Measurements from ENCODE around the gene NT5DC1. TPM values are rescaled to one million over a fixed set of nuclear protein-coding genes. Genes with fewer than 3 reads are reported as not detected.

The NT5DC1 gene
- total and polyA plus RNA-seq, 9 donors: 8.2 to 25.0 (median 19.4) TPM

DNA sequence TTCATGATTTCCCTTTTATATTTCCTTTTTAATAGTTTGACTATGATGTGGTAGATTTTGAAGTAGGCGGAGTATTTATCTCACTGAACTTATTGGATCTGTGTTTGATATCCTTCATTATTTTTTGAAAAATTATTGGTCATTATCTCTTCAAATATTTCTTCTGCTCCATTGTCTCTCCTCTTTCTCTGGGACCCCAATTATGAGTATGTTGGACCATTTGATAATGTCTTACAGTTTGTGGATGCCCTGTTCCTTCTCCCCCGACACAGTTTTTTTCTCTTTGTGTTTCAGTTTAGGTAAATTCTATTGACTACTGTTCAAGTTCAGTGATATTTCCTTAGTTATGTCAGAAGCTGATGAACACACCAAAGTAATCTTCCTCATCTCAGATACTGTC is 74.7 kb downstream of the NT5DC1 start:
- no peak overlapping the region for H3K4me3 ChIP-seq (ENCODE audit: low read length)
- WGBS (ENCODE audit: insufficient coverage): no CpG with 5 or more reads among the region's 2 CpGs
- H3K36me3 ChIP-seq (ENCODE audit: control insufficient read depth, insufficient read depth, low read length): peaks cover 2% of the 10 kb centered on the region
- no peak for DNase-seq
- no peaks in the 10 kb centered on the region for H3K4me1 ChIP-seq (ENCODE audit: control insufficient read depth, insufficient read depth, low read length)
- H3K27me3 ChIP-seq (ENCODE audit: control insufficient read depth, insufficient read depth, low read length): no peaks in the 10 kb centered on the region
- H3K9me3 ChIP-seq (replicated peaks; ENCODE audit: control insufficient read depth, low read depth, low read length): peaks cover 10% of the 10 kb centered on the region
- H3K27ac ChIP-seq (ENCODE audit: low read length): no peak overlapping the region

DNA sequence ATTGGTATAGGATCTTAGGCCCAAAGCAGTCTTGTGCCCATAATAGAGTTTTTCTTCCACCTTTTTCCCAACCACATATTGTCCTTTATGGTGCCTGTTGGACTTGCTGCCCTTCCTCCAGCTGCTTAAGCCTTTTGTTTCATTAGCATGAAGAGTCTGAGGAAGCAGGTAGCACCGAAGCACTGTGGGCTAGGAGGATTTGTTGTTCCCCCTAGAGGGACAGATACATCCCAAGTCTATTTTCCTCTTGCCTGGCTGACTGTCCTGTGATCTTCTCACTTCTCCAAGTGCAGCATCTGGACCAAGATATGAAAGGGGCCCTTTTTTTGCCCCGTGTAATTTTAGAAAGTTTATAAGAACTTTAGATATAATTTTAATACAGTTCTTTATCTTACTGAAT is 75.9 kb downstream of the NT5DC1 start:
- no peak overlapping the region for H3K27ac ChIP-seq (ENCODE audit: low read length)
- no CpG with 5 or more reads among the region's 2 CpGs for WGBS (ENCODE audit: insufficient coverage)
- H3K9me3 ChIP-seq (replicated peaks; ENCODE audit: control insufficient read depth, low read depth, low read length): peaks cover 10% of the 10 kb centered on the region
- no peaks in the 10 kb centered on the region for H3K27me3 ChIP-seq (ENCODE audit: control insufficient read depth, insufficient read depth, low read length)
- H3K4me3 ChIP-seq (ENCODE audit: low read length): no peak overlapping the region
- no peak for DNase-seq
- H3K4me1 ChIP-seq (ENCODE audit: control insufficient read depth, insufficient read depth, low read length): no peaks in the 10 kb centered on the region
- peaks cover 2% of the 10 kb centered on the region for H3K36me3 ChIP-seq (ENCODE audit: control insufficient read depth, insufficient read depth, low read length)

GRCh38 chr6:116180375-116180774 is 79.7 kb downstream of the NT5DC1 start:
- no peak overlapping the region for H3K4me3 ChIP-seq (ENCODE audit: low read length)
- no peaks in the 10 kb centered on the region for H3K4me1 ChIP-seq (ENCODE audit: control insufficient read depth, insufficient read depth, low read length)

DNA sequence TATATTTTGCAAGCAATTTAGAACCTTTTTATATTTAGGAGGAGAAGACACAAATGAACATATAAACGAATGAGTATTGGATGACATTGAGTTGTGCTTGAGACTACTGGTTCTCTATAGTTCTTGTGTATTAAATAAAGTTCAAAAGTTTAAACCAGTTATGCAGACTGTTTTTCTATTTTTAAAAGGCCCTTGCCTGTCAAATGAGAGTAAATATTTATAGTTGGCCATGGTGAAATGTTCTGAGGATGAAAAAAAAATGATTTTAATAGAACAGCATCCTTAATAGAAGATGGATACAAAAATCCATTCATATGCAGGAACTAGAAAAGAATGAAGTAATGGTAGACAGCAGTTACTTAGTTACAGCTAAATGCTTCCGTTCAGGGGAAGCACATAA is 88.8 kb downstream of the NT5DC1 start:
- no peak overlapping the region for H3K27ac ChIP-seq (ENCODE audit: low read length)
- no peak for DNase-seq
- WGBS (ENCODE audit: insufficient coverage): no CpG with 5 or more reads among the region's 2 CpGs

More at GRCh38 chr6:116180375-116180774, 79.7 kb downstream of the NT5DC1 start:
- Histone ChIP-seq H3K36me3 (ENCODE audit: control insufficient read depth, insufficient read depth, low read length) (peaks cover 2% of the 10 kb centered on the region), H3K9me3 (replicated peaks; ENCODE audit: control insufficient read depth, low read depth, low read length) (peaks cover 6% of the 10 kb centered on the region), H3K27me3 (ENCODE audit: control insufficient read depth, insufficient read depth, low read length) (no peaks in the 10 kb centered on the region), H3K27ac (ENCODE audit: low read length) (no peak overlapping the region)
- DNase-seq: no peak

DNA sequence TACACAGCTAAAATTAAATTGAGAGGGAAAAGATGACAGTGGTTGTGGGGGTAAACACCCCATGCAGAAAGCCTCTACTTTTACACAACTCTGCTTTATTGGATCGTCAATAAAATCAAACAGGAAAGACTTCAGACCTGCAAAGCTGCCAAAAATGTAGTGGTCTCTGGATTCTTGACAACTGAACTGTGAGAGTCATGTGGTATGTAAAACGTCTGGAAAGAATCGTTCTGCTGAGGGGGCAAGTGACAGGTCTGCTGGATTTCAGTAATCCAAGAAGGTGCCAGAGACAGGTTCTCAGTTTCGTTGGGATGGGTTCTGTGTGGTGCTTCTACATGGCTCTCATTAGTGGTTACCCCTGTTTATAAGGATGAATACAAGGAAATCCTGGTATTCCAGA is 89.9 kb downstream of the NT5DC1 start:
- H3K36me3 ChIP-seq (ENCODE audit: control insufficient read depth, insufficient read depth, low read length): no peaks in the 10 kb centered on the region
- H3K9me3 ChIP-seq (replicated peaks; ENCODE audit: control insufficient read depth, low read depth, low read length): no peaks in the 10 kb centered on the region
- no peaks in the 10 kb centered on the region for H3K27me3 ChIP-seq (ENCODE audit: control insufficient read depth, insufficient read depth, low read length)
- H3K4me3 ChIP-seq (ENCODE audit: low read length): no peak overlapping the region
- no peak for DNase-seq
- no peaks in the 10 kb centered on the region for H3K4me1 ChIP-seq (ENCODE audit: control insufficient read depth, insufficient read depth, low read length)
- H3K27ac ChIP-seq (ENCODE audit: low read length): no peak overlapping the region
- WGBS (ENCODE audit: insufficient coverage): 15% methylated on average over 3 of the region's 4 CpGs

More for the DNA sequence above, 88.8 kb downstream of the NT5DC1 start:
- Histone ChIP-seq H3K4me3 (ENCODE audit: low read length) (no peak overlapping the region), H3K36me3 (ENCODE audit: control insufficient read depth, insufficient read depth, low read length) (no peaks in the 10 kb centered on the region), H3K4me1 (ENCODE audit: control insufficient read depth, insufficient read depth, low read length) (no peaks in the 10 kb centered on the region), H3K27me3 (ENCODE audit: control insufficient read depth, insufficient read depth, low read length) (no peaks in the 10 kb centered on the region), H3K9me3 (replicated peaks; ENCODE audit: control insufficient read depth, low read depth, low read length) (no peaks in the 10 kb centered on the region)

DNA sequence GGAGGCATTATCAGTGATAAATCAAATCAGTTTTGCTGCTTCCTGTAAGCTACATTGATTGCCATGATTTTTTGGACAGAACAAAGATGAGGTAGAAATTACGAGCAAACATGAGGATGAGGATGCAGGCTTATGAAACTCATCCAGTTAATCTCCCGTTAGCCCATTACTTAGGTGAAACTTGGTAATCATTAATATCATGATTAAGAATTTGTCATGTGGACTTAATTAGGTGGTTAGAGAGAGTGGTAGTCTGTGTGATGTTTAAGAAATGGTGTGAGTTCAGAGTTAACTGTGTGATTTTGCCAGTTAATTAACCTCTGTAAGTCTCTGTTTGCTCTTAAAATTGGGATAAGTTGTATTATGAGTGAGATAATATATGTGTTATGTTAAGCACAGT is 91.2 kb downstream of the NT5DC1 start:
- Histone ChIP-seq H3K4me1 (ENCODE audit: control insufficient read depth, insufficient read depth, low read length) (no peaks in the 10 kb centered on the region), H3K36me3 (ENCODE audit: control insufficient read depth, insufficient read depth, low read length) (no peaks in the 10 kb centered on the region), H3K4me3 (ENCODE audit: low read length) (no peak overlapping the region), H3K9me3 (replicated peaks; ENCODE audit: control insufficient read depth, low read depth, low read length) (no peaks in the 10 kb centered on the region), H3K27me3 (ENCODE audit: control insufficient read depth, insufficient read depth, low read length) (no peaks in the 10 kb centered on the region), H3K27ac (ENCODE audit: low read length) (no peak overlapping the region)
- no CpG with 5 or more reads among the region's 2 CpGs for WGBS (ENCODE audit: insufficient coverage)
- no peak for DNase-seq

- H3K27me3 ChIP-seq (ENCODE audit: control insufficient read depth, insufficient read depth, low read length): no peaks in the 10 kb centered on the region
- WGBS (ENCODE audit: insufficient coverage): no CpG with 5 or more reads among the region's 3 CpGs
- H3K36me3 ChIP-seq (ENCODE audit: control insufficient read depth, insufficient read depth, low read length): no peaks in the 10 kb centered on the region
- H3K4me1 ChIP-seq (ENCODE audit: control insufficient read depth, insufficient read depth, low read length): no peaks in the 10 kb centered on the region
- H3K9me3 ChIP-seq (replicated peaks; ENCODE audit: control insufficient read depth, low read depth, low read length): no peaks in the 10 kb centered on the region
- H3K27ac ChIP-seq (ENCODE audit: low read length): no peak overlapping the region
- no peak overlapping the region for H3K4me3 ChIP-seq (ENCODE audit: low read length)
- DNase-seq: no peak
Observed at GRCh38 chr6:116192786-116193185, 92.1 kb downstream of the NT5DC1 start.

- no peaks in the 10 kb centered on the region for H3K9me3 ChIP-seq (replicated peaks; ENCODE audit: control insufficient read depth, low read depth, low read length)
- DNase-seq: no peak
- no peak overlapping the region for H3K4me3 ChIP-seq (ENCODE audit: low read length)
- no peaks in the 10 kb centered on the region for H3K27me3 ChIP-seq (ENCODE audit: control insufficient read depth, insufficient read depth, low read length)
- no peaks in the 10 kb centered on the region for H3K36me3 ChIP-seq (ENCODE audit: control insufficient read depth, insufficient read depth, low read length)
- WGBS (ENCODE audit: insufficient coverage): 77% methylated on average over 3 of the region's 3 CpGs
- H3K4me1 ChIP-seq (ENCODE audit: control insufficient read depth, insufficient read depth, low read length): no peaks in the 10 kb centered on the region
- H3K27ac ChIP-seq (ENCODE audit: low read length): no peak overlapping the region
Observed at GRCh38 chr6:116196841-116197240, 96.2 kb downstream of the NT5DC1 start.

DNA sequence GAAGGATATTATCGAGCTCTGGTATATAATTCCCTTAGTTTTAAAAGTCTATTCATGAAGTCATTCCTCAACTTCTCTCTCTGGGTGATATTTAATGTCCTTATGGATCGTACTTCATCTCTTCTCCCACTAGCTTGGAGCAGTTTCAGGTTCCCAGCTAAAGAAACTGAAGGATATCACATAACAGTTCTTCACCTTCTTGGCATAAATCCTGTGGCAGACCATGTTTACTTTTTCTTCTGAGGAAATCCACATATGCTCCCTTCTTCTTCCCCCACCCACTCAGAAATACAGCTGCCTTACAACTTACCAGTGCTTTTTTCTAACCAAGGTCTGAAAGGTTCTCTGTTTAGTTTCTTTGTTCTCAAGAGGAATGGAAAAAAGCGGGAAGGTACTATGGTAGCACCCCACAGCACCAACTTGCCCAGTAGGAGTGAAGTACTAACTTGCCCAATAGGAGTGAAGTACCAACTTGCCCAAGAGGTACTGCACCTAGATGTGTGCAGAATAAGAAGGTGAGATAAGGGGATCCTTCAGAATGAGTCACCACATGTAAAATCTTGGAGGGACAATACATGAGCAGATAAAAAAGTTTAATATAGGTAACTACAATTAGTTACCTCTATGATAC is 100.1 kb downstream of the NT5DC1 start:
- Histone ChIP-seq H3K27me3 (ENCODE audit: control insufficient read depth, insufficient read depth, low read length) (no peaks in the 10 kb centered on the region), H3K9me3 (replicated peaks; ENCODE audit: control insufficient read depth, low read depth, low read length) (no peaks in the 10 kb centered on the region), H3K36me3 (ENCODE audit: control insufficient read depth, insufficient read depth, low read length) (no peaks in the 10 kb centered on the region), H3K27ac (ENCODE audit: low read length) (no peak overlapping the region), H3K4me3 (ENCODE audit: low read length) (no peak overlapping the region), H3K4me1 (ENCODE audit: control insufficient read depth, insufficient read depth, low read length) (no peaks in the 10 kb centered on the region)
- DNase-seq: no peak
- no CpG with 5 or more reads among the region's 3 CpGs for whole genome bisulfite sequencing (ENCODE audit: insufficient coverage)

- no peak overlapping the region for H3K27ac ChIP-seq (ENCODE audit: low read length)
Observed at GRCh38 chr6:116201538-116201937, 100.9 kb downstream of the NT5DC1 start.

DNA sequence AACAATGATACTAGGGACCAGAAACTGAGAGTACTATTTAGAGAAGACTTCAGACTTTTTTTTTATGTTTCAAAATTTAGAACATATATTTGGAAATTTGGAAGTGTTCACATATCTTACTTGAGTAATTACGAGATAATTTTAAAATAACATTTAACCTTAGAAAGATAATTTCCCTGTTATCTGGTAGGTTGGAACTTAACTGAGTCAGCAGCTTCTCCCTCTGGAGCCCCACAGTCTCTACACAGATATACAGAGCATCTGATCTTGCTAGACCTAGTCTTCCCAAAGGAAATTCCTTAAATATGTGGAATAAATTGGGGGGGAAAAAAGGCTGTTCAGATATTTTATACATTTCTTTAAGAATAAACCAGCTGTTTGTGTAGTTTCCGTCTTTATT is 104.6 kb downstream of the NT5DC1 start:
- no CpG with 5 or more reads among the region's 2 CpGs for WGBS (ENCODE audit: insufficient coverage)
- H3K27me3 ChIP-seq (ENCODE audit: control insufficient read depth, insufficient read depth, low read length): no peaks in the 10 kb centered on the region
- H3K36me3 ChIP-seq (ENCODE audit: control insufficient read depth, insufficient read depth, low read length): no peaks in the 10 kb centered on the region
- no peaks in the 10 kb centered on the region for H3K4me1 ChIP-seq (ENCODE audit: control insufficient read depth, insufficient read depth, low read length)
- DNase-seq: no peak
- no peak overlapping the region for H3K4me3 ChIP-seq (ENCODE audit: low read length)
- no peaks in the 10 kb centered on the region for H3K9me3 ChIP-seq (replicated peaks; ENCODE audit: control insufficient read depth, low read depth, low read length)
- no peak overlapping the region for H3K27ac ChIP-seq (ENCODE audit: low read length)

More at GRCh38 chr6:116201538-116201937, 100.9 kb downstream of the NT5DC1 start:
- Histone ChIP-seq H3K9me3 (replicated peaks; ENCODE audit: control insufficient read depth, low read depth, low read length) (no peaks in the 10 kb centered on the region), H3K4me1 (ENCODE audit: control insufficient read depth, insufficient read depth, low read length) (no peaks in the 10 kb centered on the region), H3K4me3 (ENCODE audit: low read length) (no peak overlapping the region), H3K36me3 (ENCODE audit: control insufficient read depth, insufficient read depth, low read length) (no peaks in the 10 kb centered on the region), H3K27me3 (ENCODE audit: control insufficient read depth, insufficient read depth, low read length) (no peaks in the 10 kb centered on the region)
- no peak for DNase-seq
- 79% methylated on average over 2 of the region's 2 CpGs for WGBS (ENCODE audit: insufficient coverage)
